Limb (tissue), 2 donors: ENCODE measurements around the gene SERPINE3.

ENCODE experiments used
- DNase-seq, 2 donors: peaks; one replicate each; pipeline ENCODE4 v3.0.0-alpha.2; 2016; ENCODE audit errors: extremely low spot score in 2 of 2

SERPINE3 gene

GRCh38 chr13:51361106-51361505 lies 21.6 kb downstream of the SERPINE3 start:
- DNase-seq = no peak

DNA sequence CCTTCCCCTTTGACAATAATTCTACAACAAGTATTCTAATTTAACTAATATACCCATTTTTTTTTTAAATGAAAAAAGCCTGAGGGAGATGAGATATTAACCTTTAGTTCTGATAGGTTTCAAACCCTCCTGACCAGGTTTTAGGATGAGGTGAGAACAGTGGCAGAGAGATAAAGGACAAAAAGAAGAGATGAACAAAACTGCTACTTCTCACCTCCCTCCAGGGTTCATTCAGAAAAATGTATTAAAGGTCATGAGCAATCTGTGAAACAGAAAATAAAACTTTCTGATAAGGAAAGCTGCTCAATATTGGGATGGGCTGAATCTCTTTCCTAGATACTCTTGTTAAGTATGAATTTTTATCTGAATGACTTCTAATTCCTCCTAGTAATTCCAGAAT lies 24.1 kb downstream of the SERPINE3 start:
- DNase-seq = no peak

DNA sequence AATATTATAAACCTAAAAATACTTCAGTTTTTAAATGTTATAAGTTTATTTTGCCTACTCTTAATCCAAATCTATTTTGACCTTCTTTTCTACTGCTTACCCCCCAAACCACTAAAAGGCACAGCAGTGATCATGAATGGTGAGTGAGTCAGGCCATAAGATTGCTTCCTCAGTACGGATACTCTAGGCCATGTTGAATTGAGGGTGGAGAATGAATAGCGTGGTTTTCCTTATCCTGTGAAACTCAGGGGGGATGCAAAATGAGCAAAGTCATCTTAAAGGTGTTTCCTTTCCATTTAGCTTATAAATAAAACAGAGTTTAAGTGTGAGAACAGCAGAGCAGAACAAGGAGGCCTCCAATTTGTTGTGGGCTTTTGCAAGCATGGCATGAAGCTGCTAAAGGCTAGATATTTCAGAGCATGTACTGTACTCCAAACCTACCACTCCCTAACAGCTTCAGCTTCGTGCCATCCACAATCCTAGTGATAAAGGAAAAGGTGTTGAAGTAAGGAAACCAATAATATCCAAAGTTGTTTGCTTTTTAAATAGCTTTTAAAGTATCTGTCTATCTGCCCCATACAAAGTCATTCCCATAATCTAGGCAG lies 25.0 kb downstream of the SERPINE3 start:
- DNase-seq = no peak

DNA sequence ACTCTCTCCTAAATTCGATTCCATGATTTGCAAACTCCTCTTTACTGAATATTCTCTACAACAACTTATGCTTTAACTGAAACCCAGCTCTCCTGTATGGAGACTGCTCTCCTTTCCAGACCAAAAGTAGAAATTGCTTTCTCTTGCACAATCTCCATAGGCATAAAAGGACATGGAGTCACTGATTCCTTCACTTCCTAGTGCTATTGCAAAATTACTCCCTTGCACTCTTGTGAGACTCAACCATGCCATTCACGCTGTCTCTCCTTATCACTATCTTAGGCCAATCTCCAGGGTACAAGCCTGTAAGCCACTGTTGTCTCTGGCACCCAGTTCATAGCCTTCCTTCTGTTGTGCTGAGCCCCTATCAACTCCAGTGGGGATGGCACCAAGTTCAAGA lies 30.6 kb downstream of the SERPINE3 start:
- DNase-seq = no peak

DNA sequence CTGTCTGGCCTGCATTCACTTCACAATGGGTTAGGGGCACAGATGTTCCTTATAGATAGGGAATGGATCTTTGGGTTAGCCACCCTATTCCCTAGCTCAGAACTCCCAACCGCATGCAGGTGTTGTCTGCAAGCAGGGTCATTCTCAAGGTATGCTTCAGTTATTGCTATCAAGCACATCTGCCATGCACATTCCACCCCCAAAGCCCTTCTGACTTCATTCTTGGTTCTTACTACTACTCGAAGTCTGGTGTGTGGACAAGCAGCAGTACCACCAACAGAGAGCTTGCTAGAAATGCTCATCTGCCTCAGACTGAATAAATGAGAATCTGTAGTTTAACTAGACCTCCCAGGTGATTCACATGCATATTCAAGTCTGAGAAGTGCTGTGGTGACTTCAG lies 31.3 kb downstream of the SERPINE3 start:
- no peak for DNase-seq

DNA sequence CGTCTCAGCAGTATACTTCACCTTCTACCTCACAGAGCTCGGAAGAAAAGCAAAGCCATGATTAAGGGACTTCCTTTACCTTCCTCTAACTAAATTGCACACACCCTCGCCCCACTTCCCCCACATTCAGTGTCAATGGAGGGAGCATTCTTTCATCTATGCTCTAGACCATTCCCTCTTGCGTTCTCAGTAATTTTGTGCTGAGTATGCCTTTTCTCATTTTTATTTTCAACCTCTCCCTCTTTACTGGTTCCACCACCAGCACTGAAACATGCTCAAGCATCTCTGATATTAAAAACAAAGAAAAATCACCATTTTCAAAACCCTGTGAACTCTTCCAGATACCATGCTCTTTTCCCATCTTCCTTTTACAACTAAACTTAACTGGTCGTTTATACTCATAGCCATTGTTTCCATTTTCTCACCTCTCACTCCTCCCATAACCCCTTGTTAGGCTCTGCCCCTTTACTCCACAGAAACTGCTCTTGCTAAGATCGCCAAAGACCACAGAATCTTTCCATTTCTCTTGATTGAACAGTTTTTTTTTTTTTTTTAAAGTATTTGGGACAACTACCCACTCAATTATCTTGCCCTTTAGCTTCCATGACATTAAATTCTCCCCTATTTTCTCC lies 32.4 kb downstream of the SERPINE3 start:
- no peak for DNase-seq

DNA sequence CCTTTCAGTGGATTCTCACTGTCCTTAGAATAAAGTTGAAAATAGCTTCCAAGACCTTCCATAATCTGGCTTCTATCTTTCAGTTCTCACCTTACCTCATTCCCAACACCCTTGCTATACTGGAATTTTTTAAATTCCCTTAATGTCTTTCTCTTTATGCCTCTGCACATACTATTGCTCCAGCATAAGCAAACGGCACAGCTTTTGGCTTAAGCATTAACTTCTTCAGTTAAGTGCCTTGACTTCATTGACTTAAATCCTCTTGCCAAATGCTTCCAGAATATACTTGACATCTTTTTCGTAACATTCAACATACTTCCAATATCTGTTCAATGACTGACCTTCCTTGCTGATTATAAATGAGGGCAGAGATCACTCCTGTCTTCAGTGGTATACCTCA lies 34.0 kb downstream of the SERPINE3 start:
- DNase-seq = no peak

DNA sequence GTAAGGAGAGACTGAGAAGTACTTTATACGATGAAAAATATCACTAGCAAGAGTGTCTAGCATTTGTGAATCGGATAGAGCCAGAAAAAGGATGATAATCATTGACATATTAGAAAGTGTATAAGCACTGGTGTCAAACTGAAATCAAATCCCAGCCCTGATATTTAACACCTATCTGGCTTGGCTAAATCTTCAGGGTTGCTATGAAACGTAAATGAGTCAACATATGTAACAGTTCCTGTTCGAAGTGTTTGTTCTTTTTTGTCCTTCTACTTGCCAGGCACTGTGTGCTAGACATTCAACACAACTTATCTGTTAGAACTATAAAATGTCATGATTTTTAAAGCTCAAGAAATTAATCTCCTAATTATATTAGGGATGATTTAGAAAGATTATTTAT lies 40.8 kb downstream of the SERPINE3 start:
- DNase-seq = no peak

- DNase-seq = no peak
These were observed 45.6 kb downstream of the SERPINE3 start for GRCh38 chr13:51385114-51385513.

DNA sequence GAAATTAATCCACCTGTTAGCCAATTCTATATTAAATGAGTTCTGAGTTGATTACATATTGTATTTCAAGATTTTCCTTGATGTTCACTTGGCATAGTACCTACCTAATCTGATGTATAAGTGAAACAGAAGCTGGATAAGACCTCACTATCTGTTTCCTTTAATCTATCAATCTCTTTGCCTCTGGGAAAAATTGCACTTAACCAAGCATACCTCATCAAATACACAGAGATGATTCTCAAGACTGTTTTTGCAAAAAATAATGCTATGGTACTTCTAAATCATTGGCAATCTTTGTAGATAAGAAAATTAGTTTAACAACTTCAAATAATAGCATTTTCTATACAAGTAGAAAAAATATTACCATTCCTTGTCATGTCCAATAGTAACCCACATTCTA lies 55.2 kb downstream of the SERPINE3 start:
- no peak for DNase-seq

DNA sequence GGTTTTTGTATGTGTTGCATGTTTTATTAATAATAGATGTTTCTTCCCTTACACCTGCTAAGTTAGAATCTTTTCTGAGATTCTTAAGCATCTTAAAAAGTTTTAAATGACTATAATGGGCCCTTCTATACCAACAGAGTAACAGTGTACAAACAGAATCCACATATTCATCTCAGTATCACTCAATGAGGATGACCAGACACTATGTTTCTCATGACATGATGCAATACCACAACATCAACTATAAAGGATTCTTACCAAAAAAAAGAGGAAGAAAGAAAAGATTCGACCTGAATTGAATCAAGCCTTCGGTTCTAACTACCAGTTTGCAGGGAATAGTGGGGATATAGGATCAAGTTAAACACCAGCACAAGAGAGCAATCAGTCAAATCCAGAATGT lies 56.9 kb downstream of the SERPINE3 start:
- no peak for DNase-seq

- DNase-seq = no peak
These were observed 57.9 kb downstream of the SERPINE3 start for GRCh38 chr13:51397262-51397941.

GRCh38 chr13:51405176-51405575 lies 65.7 kb downstream of the SERPINE3 start:
- no peak for DNase-seq

DNA sequence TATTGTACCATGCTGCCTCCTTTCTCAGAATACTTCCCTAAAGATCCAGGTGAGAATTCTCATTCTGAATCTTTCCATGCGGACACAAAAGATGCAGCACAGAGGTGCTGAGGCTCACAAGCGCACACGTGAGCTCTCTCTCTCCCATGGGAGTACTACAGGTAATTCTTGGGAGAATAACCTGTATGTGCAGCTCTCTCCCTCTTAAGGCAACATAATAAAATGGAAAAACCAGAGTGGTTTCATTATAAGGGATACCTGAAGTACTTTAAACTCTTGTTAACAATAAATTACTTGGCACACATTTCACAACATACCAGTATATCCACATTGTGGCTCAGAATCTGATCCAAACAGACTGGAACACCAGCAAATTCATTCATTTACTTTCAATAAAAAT lies 72.9 kb downstream of the SERPINE3 start:
- DNase-seq = no peak
